IMR-90 (cell line): ENCODE measurements around the gene HRH2. TPM values are rescaled to one million over a fixed set of nuclear protein-coding genes. Genes with fewer than 3 reads are reported as not detected.

Experiments used
- ATAC-seq: fragments of 200-7000 bp; cut with Tn5 transposase; 2 replicates; pipeline ENCODE4 v1.9.1; 2020; ENCODE audit warnings: low read depth, mild to moderate bottlenecking, moderate library complexity
- BruUV-seq: library from RNA; stranded (reverse); fragments of 400-500 nt; replicated peaks from 2 replicates; lab custom pipeline; 2021; lab: Mats Ljungman, UMichigan
- CTCF ChIA-PET: fragments of 300-600 bp; formaldehyde crosslinking; extraction: SDS; loops from one replicate; lab custom pipeline; 2021; ENCODE audit warnings: antibody characterized with exemption; lab: Yijun Ruan, JAX
- POLR2A ChIA-PET: fragments of 300-600 bp; sonication (Branson Sonifier 250); formaldehyde crosslinking; loops from one replicate; lab custom pipeline; 2022; ENCODE audit warnings: antibody characterized with exemption; ENCODE audit not compliant: unreplicated experiment; lab: Charles Lee
- DNase-seq: peaks from one replicate; pipeline ENCODE4 v3.0.0; 2013
- H2AFZ ChIP-seq: replicated peaks from 2 replicates; pipeline ENCODE3; 2013; ENCODE audit warnings: low read length, mild to moderate bottlenecking; ENCODE audit not compliant: poor library complexity
- H2AK5ac ChIP-seq: 2 replicates; pipeline ENCODE4 v1.6.1; 2013; ENCODE audit warnings: low read depth, low read length, inconsistent platforms
- H2AK9ac ChIP-seq: replicated peaks from 2 replicates; pipeline ENCODE3; 2013; ENCODE audit warnings: mild to moderate bottlenecking, low read depth, low read length, moderate library complexity; ENCODE audit not compliant: poor library complexity
- H2BK120ac ChIP-seq: 2 replicates; pipeline ENCODE4 v1.6.1; 2013; ENCODE audit warnings: low read depth, low read length, inconsistent platforms
- H2BK15ac ChIP-seq: 3 replicates; pipeline ENCODE4 v1.6.1; 2013; ENCODE audit warnings: low read depth, low read length, inconsistent platforms
- H2BK20ac ChIP-seq: 2 replicates; pipeline ENCODE4 v1.6.1; 2013; ENCODE audit warnings: low read depth, mild to moderate bottlenecking, inconsistent platforms, low read length, moderate library complexity
- H2BK5ac ChIP-seq: 2 replicates; pipeline ENCODE4 v1.6.1; 2013; ENCODE audit warnings: mild to moderate bottlenecking, low read depth, low read length, inconsistent platforms; ENCODE audit not compliant: poor library complexity, severe bottlenecking
- H3K14ac ChIP-seq: replicated peaks from 2 replicates; pipeline ENCODE4 v1.6.1; 2013; ENCODE audit warnings: low read depth, low read length, inconsistent platforms
- H3K18ac ChIP-seq: 2 replicates; pipeline ENCODE4 v1.6.1; 2013; ENCODE audit warnings: low read depth, low read length, control low read depth
- H3K23ac ChIP-seq: 2 replicates; pipeline ENCODE4 v1.6.1; 2013; ENCODE audit warnings: low read depth, low read length, inconsistent platforms
- H3K27ac ChIP-seq: 2 replicates; pipeline ENCODE4 v1.5.1; 2013; ENCODE audit warnings: mild to moderate bottlenecking, control low read depth, low read length; ENCODE audit not compliant: insufficient read depth
- H3K27me3 ChIP-seq: 2 replicates; pipeline ENCODE4 v1.6.1; 2013; ENCODE audit warnings: low read length; ENCODE audit not compliant: control insufficient read depth, insufficient read depth
- H3K36me3 ChIP-seq: 2 replicates; pipeline ENCODE4 v1.6.1; 2013; ENCODE audit warnings: low read length, mixed read lengths; ENCODE audit not compliant: control insufficient read depth, insufficient read depth
- H3K4ac ChIP-seq: 2 replicates; pipeline ENCODE4 v1.6.1; 2013; ENCODE audit warnings: low read depth, low read length, inconsistent platforms
- H3K4me1 ChIP-seq: 2 replicates; pipeline ENCODE4 v1.6.1; 2013; ENCODE audit warnings: low read length, mixed read lengths; ENCODE audit not compliant: control insufficient read depth, insufficient read depth
- H3K4me2 ChIP-seq: 2 replicates; pipeline ENCODE4 v1.6.1; 2013; ENCODE audit warnings: low read depth, mild to moderate bottlenecking, control low read depth, low read length, moderate library complexity
- H3K4me3 ChIP-seq: 2 replicates; pipeline ENCODE4 v1.5.1; 2013; ENCODE audit warnings: low read depth, mild to moderate bottlenecking, control low read depth, low read length, moderate library complexity; ENCODE audit not compliant: insufficient read depth
- H3K56ac ChIP-seq: 2 replicates; pipeline ENCODE4 v1.6.1; 2013; ENCODE audit warnings: low read length, inconsistent platforms; ENCODE audit not compliant: insufficient read depth; ENCODE audit errors: extremely low read depth
- H3K79me1 ChIP-seq, 2 experiments: 2 replicates each; pipeline ENCODE4 v1.6.1; 2013; ENCODE audit warnings: low read length in 2 of 2, inconsistent platforms in 1 of 2, low read depth in 1 of 2
- H3K9ac ChIP-seq: 2 replicates; pipeline ENCODE4 v1.6.1; 2013; ENCODE audit warnings: low read depth, low read length, control low read depth
- H3K9me1 ChIP-seq: 2 replicates; pipeline ENCODE4 v1.6.1; 2013; ENCODE audit warnings: low read length, inconsistent platforms; ENCODE audit not compliant: insufficient read depth
- H3K9me3 ChIP-seq: 2 replicates; pipeline ENCODE4 v1.6.1; 2013; ENCODE audit warnings: low read length; ENCODE audit not compliant: control insufficient read depth, insufficient read depth
- H4K20me1 ChIP-seq: 2 replicates; pipeline ENCODE4 v1.6.1; 2013; ENCODE audit warnings: low read length, inconsistent platforms; ENCODE audit not compliant: insufficient read depth
- H4K5ac ChIP-seq: 2 replicates; pipeline ENCODE4 v1.6.1; 2013; ENCODE audit warnings: mild to moderate bottlenecking, low read depth, low read length, control low read depth
- H4K8ac ChIP-seq, 2 experiments: 2 replicates each; pipeline ENCODE4 v1.6.1; 2013; ENCODE audit warnings: low read depth in 2 of 2, low read length in 2 of 2, control low read depth in 1 of 2, inconsistent platforms in 1 of 2
- H4K91ac ChIP-seq: 2 replicates; pipeline ENCODE4 v1.6.1; 2013; ENCODE audit warnings: low read depth, low read length, inconsistent platforms; ENCODE audit not compliant: insufficient read depth
- BHLHE40 ChIP-seq: fragments of 150-350 bp; IDR thresholded peaks from 2 replicates; pipeline ENCODE4 v1.6.1; 2016; ENCODE audit warnings: mild to moderate bottlenecking, low read depth, low read length
- CEBPB ChIP-seq: IDR thresholded peaks from 2 replicates; pipeline ENCODE4 v1.6.1; 2012; ENCODE audit warnings: low read depth, low read length, improper control_type of control experiment
- CHD1 ChIP-seq: IDR thresholded peaks from 2 replicates; pipeline ENCODE4 v1.6.1; 2012; ENCODE audit warnings: low read depth, low read length, improper control_type of control experiment
- ELK1 ChIP-seq: fragments of 150-350 bp; IDR thresholded peaks from 2 replicates; pipeline ENCODE4 v1.6.1; 2016; ENCODE audit warnings: low read depth, mild to moderate bottlenecking, low read length, moderate library complexity, borderline replicate concordance
- FOS ChIP-seq: fragments of 150-350 bp; IDR thresholded peaks from 2 replicates; pipeline ENCODE4 v1.6.1; 2016; ENCODE audit warnings: low read depth, low read length
- MAZ ChIP-seq: IDR thresholded peaks from 2 replicates; pipeline ENCODE4 v1.6.1; 2012; ENCODE audit warnings: low read depth, mild to moderate bottlenecking, low read length, improper control_type of control experiment, moderate library complexity, borderline replicate concordance
- MXI1 ChIP-seq: IDR thresholded peaks from 2 replicates; pipeline ENCODE4 v1.6.1; 2012; ENCODE audit warnings: low read depth, mild to moderate bottlenecking, low read length, moderate library complexity, borderline replicate concordance
- NFE2L2 ChIP-seq: fragments of 150-350 bp; IDR thresholded peaks from 2 replicates; pipeline ENCODE4 v1.6.1; 2016; ENCODE audit warnings: low read depth, mild to moderate bottlenecking, low read length
- POLR2A ChIP-seq: IDR thresholded peaks from 2 replicates; pipeline ENCODE4 v1.6.1; 2012; ENCODE audit warnings: mild to moderate bottlenecking, low read depth, low read length
- RAD21 ChIP-seq: IDR thresholded peaks from 2 replicates; pipeline ENCODE4 v1.6.1; 2012; ENCODE audit warnings: low read length, improper control_type of control experiment
- RCOR1 ChIP-seq: IDR thresholded peaks from 2 replicates; pipeline ENCODE4 v1.6.1; 2012; ENCODE audit warnings: mild to moderate bottlenecking, low read length, improper control_type of control experiment; ENCODE audit not compliant: insufficient replicate concordance
- RFX5 ChIP-seq: IDR thresholded peaks from 2 replicates; pipeline ENCODE4 v1.8.0; 2012; ENCODE audit warnings: low read depth, mild to moderate bottlenecking, low read length, moderate library complexity
- USF2 ChIP-seq: fragments of 150-350 bp; IDR thresholded peaks from 2 replicates; pipeline ENCODE4 v1.6.1; 2017; ENCODE audit warnings: mild to moderate bottlenecking, antibody characterized with exemption, low read length, low read depth
- WGBS, 2 experiments: methylation state at CpG; one replicate each; pipeline versions ENCODE4 v1.1.5 to v1.1.7; 2013; ENCODE audit warnings: missing lambda C conversion rate in 2 of 2; ENCODE audit not compliant: insufficient read length in 1 of 2; ENCODE audit errors: extremely low coverage in 2 of 2; 5-methylcytosine and 5-hydroxymethylcytosine counted together
- dilution Hi-C: fragments of 300-500 bp; cut with HindIII; formaldehyde crosslinking; loops from one replicate; pipeline ENCODE4 v1.14.3; 2018; ENCODE audit warnings: low sequenced_read_pairs; ENCODE audit not compliant: unreplicated experiment
- in situ Hi-C: fragments of 300-500 bp; cut with MboI; formaldehyde crosslinking; loops from 3 replicates; pipeline ENCODE4 v1.14.3; 2019; ENCODE audit warnings: low sequenced_read_pairs, inconsistent platforms, mixed read lengths
- intact Hi-C: fragments of 100-400 bp; cut with micrococcal nuclease; formaldehyde crosslinking; loops from 2 replicates; pipeline ENCODE4 v1.10.0; 2022
- polyA plus RNA-seq, 3 experiments: library from polyadenylated mRNA; depleted of rRNA; stranded (reverse); fragments of >200 nt; gene quantifications; 2 replicates each; pipeline ENCODE4 v1.2.3, GENCODE V29; 2012; ENCODE audit warnings: low replicate concordance in 1 of 3
- total RNA-seq: library from RNA; depleted of rRNA; stranded (reverse); fragments of >200 nt; gene quantifications from 2 replicates; pipeline ENCODE4 v1.2.3, GENCODE V29; 2012

HRH2 gene
- total and polyA plus RNA-seq, 2 of the 4 experiments (the other 2 are of a cell fraction): not detected

GRCh38 chr5:175659546-175660253 lies 1.8 kb downstream of the HRH2 start:
- ChIA-PET POLR2A (no interaction called here), CTCF (no interaction called here)
- H3K4me2 ChIP-seq: no peak overlapping the region
- H3K36me3 ChIP-seq: no peaks in the 10 kb centered on the region
- no TSS peak for BruUV-seq
- no peak overlapping the region for H3K14ac ChIP-seq
- H3K4me3 ChIP-seq: no peak overlapping the region
- H3K9me3 ChIP-seq: peaks cover 7% of the 10 kb centered on the region
- no peaks in the 10 kb centered on the region for H3K4me1 ChIP-seq
- H2BK120ac ChIP-seq: no peak overlapping the region
- H4K5ac ChIP-seq: no peak overlapping the region
- no peak overlapping the region for H2AK9ac ChIP-seq
- no peak overlapping the region for H2AFZ ChIP-seq
- H3K27me3 ChIP-seq: peaks cover 7% of the 10 kb centered on the region; the same call in 1 of the 2 replicates
- H2BK20ac ChIP-seq: no peak overlapping the region
- H3K27ac ChIP-seq: no peak overlapping the region
- in situ Hi-C loops: no loop called here
- H2AK5ac ChIP-seq: no peak overlapping the region
- no peak overlapping the region for H4K91ac ChIP-seq
- no peak overlapping the region for H3K4ac ChIP-seq
- no peaks in the 10 kb centered on the region for H3K9me1 ChIP-seq
- no peaks in the 10 kb centered on the region for H4K20me1 ChIP-seq
- H3K79me1 ChIP-seq: no peaks in the 10 kb centered on the region
- no peak for DNase-seq
- dilution Hi-C loops: no loop called here
- intact Hi-C loops: no loop called here
- ATAC-seq: no peak
- no peak overlapping the region for H2BK5ac ChIP-seq
- no peak overlapping the region for H3K23ac ChIP-seq
- no peak overlapping the region for H3K18ac ChIP-seq
- H3K9ac ChIP-seq: no peak overlapping the region
- WGBS, 2 experiments: 92% methylated on average over 3 of the region's 13 CpGs; no CpG with 5 or more reads in 1 of the 2 experiments
- no peak overlapping the region for H4K8ac ChIP-seq
- H2BK15ac ChIP-seq: no peak overlapping the region
- TF ChIP-seq NFE2L2 (no peak), CHD1 (no peak), BHLHE40 (no peak), MXI1 (no peak), RAD21 (no peak), MAZ (no peak), RFX5 (no peak), POLR2A (no peak), FOS (no peak), CEBPB (no peak), RCOR1 (no peak), ELK1 (no peak), USF2 (no peak)
- H3K56ac ChIP-seq: no peak overlapping the region
